Measurements from ENCODE around the gene DAB1. TPM values are rescaled to one million over a fixed set of nuclear protein-coding genes. Genes with fewer than 3 reads are reported as not detected.

Gene DAB1
- total RNA-seq, 2 experiments from 2014 or later = 0.52 to 0.61 TPM

DNA sequence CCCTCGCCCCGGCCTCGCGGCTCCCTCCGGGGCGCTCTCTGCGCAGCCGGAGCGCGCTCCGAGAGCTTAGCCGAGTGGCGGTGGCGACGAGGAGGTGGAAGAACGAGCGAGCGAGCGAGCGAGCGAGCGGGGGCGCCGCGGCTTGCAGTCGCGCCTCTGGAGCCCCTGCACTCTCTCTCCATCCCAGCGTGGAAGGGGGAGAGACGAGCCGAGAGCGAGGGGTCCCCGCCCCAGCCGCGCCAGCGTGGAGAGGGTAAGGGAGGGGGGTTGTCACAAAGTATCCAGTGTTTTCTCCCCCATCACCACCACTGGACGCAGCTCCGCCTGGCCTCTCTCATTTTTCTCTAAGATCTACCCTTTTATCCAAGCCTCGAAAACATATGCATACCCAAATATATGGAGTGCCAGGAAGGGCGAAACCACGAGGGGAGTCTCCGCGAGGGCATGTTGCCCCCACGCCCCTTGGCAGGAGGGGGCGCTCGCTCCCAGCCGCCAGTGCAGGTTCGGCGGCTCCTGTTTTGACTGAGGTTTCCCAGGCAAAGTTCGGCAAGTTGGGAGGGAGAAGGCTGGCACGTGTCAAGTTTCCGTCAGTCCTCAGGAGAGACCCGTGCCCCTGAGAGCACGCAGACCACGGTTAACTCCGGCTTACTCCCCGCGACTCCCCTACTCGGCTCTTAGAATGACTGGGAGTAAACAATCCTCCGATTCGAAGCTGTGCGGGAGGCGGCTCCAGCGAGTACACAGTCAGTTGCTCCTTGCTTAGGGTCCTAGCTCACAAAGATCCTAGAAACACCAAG lies 569 bp upstream of the DAB1 start:
- peaks cover 11% of the 10 kb centered on the region for H3K4me1 ChIP-seq (ENCODE audit: insufficient read depth, low read length)
- Mint-ChIP-seq H3K9me3 (peaks cover 5% of the 10 kb centered on the region), H3K4me1 (ENCODE audit: low read depth) (no peaks in the 10 kb centered on the region), H3K36me3 (ENCODE audit: low read depth) (no peaks in the 10 kb centered on the region), H3K27me3 (peaks cover 75% of the 10 kb centered on the region), H3K27ac (no peak overlapping the region), H3K4me3 (peak overlapping the region; percentile 38)
- DNase-seq (no peak), ATAC-seq (ENCODE audit: poor library complexity) (no peak)
- H3K9me3 ChIP-seq (ENCODE audit: control insufficient read depth in 1 of 2, insufficient read depth in 1 of 2, low read length in 2 of 2) = peaks cover 0 to 20% of the 10 kb centered on the region in 2 experiments
- CTCF ChIA-PET = no interaction called here
- no peaks in the 10 kb centered on the region for H3K36me3 ChIP-seq (ENCODE audit: insufficient read depth, low read length)
- no peak overlapping the region for H3K27ac ChIP-seq (ENCODE audit: low read depth in 1 of 2, low read length in 2 of 2)
- POLR2A ChIA-PET = no interaction called here
- peaks cover 28 to 46% of the 10 kb centered on the region in 2 experiments for H3K27me3 ChIP-seq (ENCODE audit: control insufficient read depth in 1 of 2, insufficient read depth in 2 of 2, low read length in 2 of 2)
- TF ChIP-seq CTCF (IDR thresholded peaks at IDR 0.05) = no peak
- no peak overlapping the region for H3K4me3 ChIP-seq (ENCODE audit: low read length)
- intact Hi-C loops (cut with DNase I, micrococcal nuclease) = no loop called here

- Mint-ChIP-seq H3K4me3 (peak overlapping the region; percentile 30), H3K9me3 (peaks cover 2% of the 10 kb centered on the region), H3K27ac (no peak overlapping the region), H3K4me1 (ENCODE audit: low read depth) (no peaks in the 10 kb centered on the region), H3K36me3 (ENCODE audit: low read depth) (no peaks in the 10 kb centered on the region), H3K27me3 (peaks cover 70% of the 10 kb centered on the region)
- ATAC-seq (ENCODE audit: poor library complexity) (no peak), DNase-seq (no peak)
- Histone ChIP-seq H3K36me3 (ENCODE audit: insufficient read depth, low read length) (no peaks in the 10 kb centered on the region), H3K4me1 (ENCODE audit: insufficient read depth, low read length) (peaks cover 11% of the 10 kb centered on the region), H3K27ac (ENCODE audit: low read depth in 1 of 2, low read length in 2 of 2) (no peak overlapping the region), H3K4me3 (ENCODE audit: low read length) (no peak overlapping the region), H3K9me3 (ENCODE audit: control insufficient read depth in 1 of 2, insufficient read depth in 1 of 2, low read length in 2 of 2) (peaks cover 0 to 20% of the 10 kb centered on the region in 2 experiments), H3K27me3 (ENCODE audit: control insufficient read depth in 1 of 2, insufficient read depth in 2 of 2, low read length in 2 of 2) (peaks cover 28 to 53% of the 10 kb centered on the region in 2 experiments)
- intact Hi-C loops (cut with DNase I, micrococcal nuclease) = no loop called here
- CTCF ChIA-PET = no interaction called here
- TF ChIP-seq CTCF (IDR thresholded peaks at IDR 0.05) = no peak
- POLR2A ChIA-PET = no interaction called here
Measured at GRCh38 chr1:57423135-57423655, 665 bp downstream of the DAB1 start.

DNA sequence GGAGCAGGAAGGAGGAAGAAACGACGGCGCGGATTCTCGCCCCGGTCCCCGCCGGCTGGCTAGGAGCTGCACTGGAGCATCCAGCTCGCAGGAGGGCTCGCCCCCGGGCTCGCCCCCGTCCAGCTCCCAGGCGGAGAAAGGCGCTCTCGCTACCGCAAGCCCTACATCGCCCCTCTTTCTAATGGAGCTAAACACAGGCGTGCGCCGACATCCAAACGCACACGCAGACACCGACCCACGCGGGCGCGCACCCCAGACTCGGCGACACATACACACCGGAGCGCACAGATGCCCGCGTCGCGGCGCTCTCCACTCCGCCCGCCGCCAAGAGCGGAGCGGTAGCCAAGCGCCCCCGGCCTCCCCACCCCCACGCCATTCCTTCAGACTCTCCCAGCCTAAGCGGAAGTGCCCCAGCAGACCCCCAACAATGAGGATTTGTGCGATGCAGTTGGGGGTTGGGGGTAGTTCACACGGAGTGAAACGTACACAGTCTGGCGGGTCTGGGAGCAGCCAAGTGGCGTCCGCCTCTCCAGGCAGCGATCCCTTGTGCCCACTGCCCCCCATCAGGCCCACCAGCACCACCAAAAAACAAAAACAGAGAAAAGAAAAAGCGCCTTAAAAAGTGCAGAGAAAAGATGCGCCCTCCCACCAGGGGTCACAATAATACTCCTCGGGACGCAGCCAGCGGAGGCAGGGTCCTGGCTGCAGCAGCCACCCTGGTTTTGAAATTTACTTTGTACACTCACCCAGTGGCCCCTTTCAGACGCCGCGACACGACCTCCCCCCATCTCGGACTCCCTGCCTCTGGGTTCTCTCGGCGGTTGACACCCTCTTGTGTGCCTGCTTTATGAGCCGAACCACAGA lies 1.4 kb downstream of the DAB1 start:
- CTCF ChIA-PET = interaction anchor here (0.5 kb wide), 1 partner anchor 902 kb away, joined by 3 read pairs; no protein-coding TSS in a partner anchor
- Histone ChIP-seq H3K36me3 (ENCODE audit: insufficient read depth, low read length) (no peaks in the 10 kb centered on the region), H3K9me3 (ENCODE audit: control insufficient read depth in 1 of 2, insufficient read depth in 1 of 2, low read length in 2 of 2) (peaks cover 0 to 20% of the 10 kb centered on the region in 2 experiments), H3K27me3 (ENCODE audit: control insufficient read depth in 1 of 2, insufficient read depth in 2 of 2, low read length in 2 of 2) (peaks cover 28 to 53% of the 10 kb centered on the region in 2 experiments), H3K4me3 (ENCODE audit: low read length) (no peak overlapping the region), H3K27ac (ENCODE audit: low read depth in 1 of 2, low read length in 2 of 2) (no peak overlapping the region), H3K4me1 (ENCODE audit: insufficient read depth, low read length) (peaks cover 11% of the 10 kb centered on the region)
- POLR2A ChIA-PET = no interaction called here
- peaks cover 73% of the 10 kb centered on the region for H3K27me3 Mint-ChIP-seq
- H3K9me3 Mint-ChIP-seq = no peaks in the 10 kb centered on the region
- no peak for ATAC-seq (ENCODE audit: poor library complexity)
- H3K36me3 Mint-ChIP-seq (ENCODE audit: low read depth) = no peaks in the 10 kb centered on the region
- H3K27ac Mint-ChIP-seq = no peak overlapping the region
- DNase-seq = no peak
- H3K4me1 Mint-ChIP-seq (ENCODE audit: low read depth) = no peaks in the 10 kb centered on the region
- TF ChIP-seq CTCF (IDR thresholded peaks at IDR 0.05) = no peak
- H3K4me3 Mint-ChIP-seq = no peak overlapping the region
- intact Hi-C loops (cut with DNase I, micrococcal nuclease) = no loop called here

Measured in CD4-positive, alpha-beta T cell (primary cell).